DND-41 (cell line): ENCODE data around the gene NAXD.
A peak's percentile ranks its signal among the peaks of the same experiment; 100 is the strongest.

Source experiments
- ATAC-seq: fragments of 200-7000 bp; cut with Tn5 transposase; 3 replicates; pipeline ENCODE4 v1.9.1; 2021; ENCODE audit warnings: low read depth; ENCODE audit not compliant: insufficient read depth
- DNase-seq: peaks from one replicate; pipeline ENCODE4 v3.0.0-alpha.2; 2020
- H2AFZ ChIP-seq: 2 replicates; pipeline ENCODE4 v1.6.0; 2012; ENCODE audit warnings: low read depth, low read length
- H3K27ac ChIP-seq: 2 replicates; pipeline ENCODE4 v1.5.1; 2012; ENCODE audit warnings: low read length, inconsistent platforms
- H3K27me3 ChIP-seq: fragments of 200-600 bp; sonication (generic); 2 replicates; pipeline ENCODE4 v1.6.0; 2012; ENCODE audit warnings: low read length, mild to moderate bottlenecking, inconsistent platforms; ENCODE audit not compliant: insufficient read depth, poor library complexity
- H3K36me3 ChIP-seq: 2 replicates; pipeline ENCODE4 v1.5.1; 2012; ENCODE audit warnings: low read length, inconsistent platforms; ENCODE audit not compliant: insufficient read depth
- H3K4me1 ChIP-seq: 2 replicates; pipeline ENCODE4 v1.5.1; 2012; ENCODE audit warnings: mild to moderate bottlenecking, low read length; ENCODE audit not compliant: insufficient read depth
- H3K4me2 ChIP-seq: 2 replicates; pipeline ENCODE4 v1.6.0; 2012; ENCODE audit warnings: mild to moderate bottlenecking, moderate library complexity, low read length, inconsistent platforms; ENCODE audit not compliant: insufficient read depth
- H3K4me3 ChIP-seq, 2 experiments: fragments of 200-600 bp in 1 of 2; shearing (Covaris generic) in 1 of 2; 2 replicates each; pipeline ENCODE4 v1.5.1; 2012 to 2016; ENCODE audit warnings: inconsistent platforms in 2 of 2, low read length in 2 of 2, mild to moderate bottlenecking in 2 of 2, low read depth in 1 of 2, moderate library complexity in 1 of 2
- H3K79me2 ChIP-seq: 2 replicates; pipeline ENCODE4 v1.6.0; 2012; ENCODE audit warnings: low read length, inconsistent platforms; ENCODE audit not compliant: insufficient read depth
- H3K9ac ChIP-seq: 2 replicates; pipeline ENCODE4 v1.6.0; 2012; ENCODE audit warnings: low read depth, mild to moderate bottlenecking, inconsistent platforms, low read length, moderate library complexity
- H3K9me3 ChIP-seq: 2 replicates; pipeline ENCODE4 v1.5.1; 2012; ENCODE audit warnings: low read length, moderate library complexity, mild to moderate bottlenecking, inconsistent platforms; ENCODE audit not compliant: insufficient read depth, severe bottlenecking
- H4K20me1 ChIP-seq: 2 replicates; pipeline ENCODE4 v1.6.0; 2012; ENCODE audit warnings: low read length; ENCODE audit not compliant: insufficient read depth
- EZH2 ChIP-seq: IDR thresholded peaks from 3 replicates; pipeline ENCODE4 v1.6.1; 2012; ENCODE audit warnings: borderline replicate concordance, low read depth, mild to moderate bottlenecking, moderate library complexity, low read length, inconsistent platforms; ENCODE audit not compliant: severe bottlenecking
- TF ChIP-seq, protein P1 (sequence below): IDR thresholded peaks from 2 replicates; pipeline ENCODE4 v1.5.1; 2012; ENCODE audit warnings: borderline replicate concordance, low read length, moderate library complexity, mild to moderate bottlenecking; ENCODE audit not compliant: poor library complexity, severe bottlenecking; ENCODE audit errors: extremely low read depth

NAXD gene

DNA sequence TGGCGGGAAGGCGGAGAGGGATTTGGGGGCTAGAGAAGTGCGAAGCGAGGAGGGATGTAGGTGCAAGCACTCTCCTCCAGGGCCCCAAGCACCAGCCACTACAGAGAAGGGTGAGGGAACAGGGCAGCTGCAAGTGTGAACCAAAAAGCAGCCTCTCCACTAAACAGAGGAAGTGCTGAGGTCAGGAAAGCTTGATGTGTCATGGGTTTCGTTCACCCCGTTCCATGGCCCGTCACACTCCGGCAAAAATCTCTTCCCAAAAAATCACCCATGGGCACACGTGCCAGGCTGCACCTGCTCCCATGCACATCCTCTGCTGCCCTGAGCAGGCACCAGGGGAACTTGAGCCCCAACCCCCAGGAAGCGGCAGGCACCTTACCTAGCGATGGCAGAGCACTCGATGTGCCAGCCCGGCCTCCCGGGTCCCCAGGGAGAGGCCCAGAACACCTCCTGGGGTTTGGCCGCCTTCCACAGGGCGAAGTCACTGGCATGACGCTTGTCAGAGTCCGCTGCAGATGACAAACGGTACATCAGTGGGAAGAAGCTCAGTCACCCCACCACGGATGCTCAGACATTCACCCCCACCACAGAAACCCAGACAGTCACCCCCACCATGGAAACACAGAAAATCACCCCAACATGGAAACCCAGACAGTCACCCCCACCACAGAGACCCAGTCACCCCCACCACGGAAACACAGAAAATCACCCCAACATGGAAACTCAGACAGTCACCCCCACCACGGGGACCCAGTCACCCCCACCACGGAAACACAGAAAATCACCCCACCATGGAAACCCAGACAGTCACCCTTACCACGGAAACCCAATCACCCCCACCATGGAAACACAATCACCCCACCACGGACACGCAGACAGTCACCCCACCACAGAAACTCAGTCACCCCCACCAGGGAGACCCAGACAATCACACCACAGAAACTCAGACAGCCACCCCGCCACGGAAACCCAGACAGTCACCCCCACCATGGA, 61.5 kb downstream of the NAXD start:
- TF ChIP-seq, protein P1, sequence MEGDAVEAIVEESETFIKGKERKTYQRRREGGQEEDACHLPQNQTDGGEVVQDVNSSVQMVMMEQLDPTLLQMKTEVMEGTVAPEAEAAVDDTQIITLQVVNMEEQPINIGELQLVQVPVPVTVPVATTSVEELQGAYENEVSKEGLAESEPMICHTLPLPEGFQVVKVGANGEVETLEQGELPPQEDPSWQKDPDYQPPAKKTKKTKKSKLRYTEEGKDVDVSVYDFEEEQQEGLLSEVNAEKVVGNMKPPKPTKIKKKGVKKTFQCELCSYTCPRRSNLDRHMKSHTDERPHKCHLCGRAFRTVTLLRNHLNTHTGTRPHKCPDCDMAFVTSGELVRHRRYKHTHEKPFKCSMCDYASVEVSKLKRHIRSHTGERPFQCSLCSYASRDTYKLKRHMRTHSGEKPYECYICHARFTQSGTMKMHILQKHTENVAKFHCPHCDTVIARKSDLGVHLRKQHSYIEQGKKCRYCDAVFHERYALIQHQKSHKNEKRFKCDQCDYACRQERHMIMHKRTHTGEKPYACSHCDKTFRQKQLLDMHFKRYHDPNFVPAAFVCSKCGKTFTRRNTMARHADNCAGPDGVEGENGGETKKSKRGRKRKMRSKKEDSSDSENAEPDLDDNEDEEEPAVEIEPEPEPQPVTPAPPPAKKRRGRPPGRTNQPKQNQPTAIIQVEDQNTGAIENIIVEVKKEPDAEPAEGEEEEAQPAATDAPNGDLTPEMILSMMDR: no peak
- TF ChIP-seq EZH2: no peak
- Histone ChIP-seq H3K27ac (no peak overlapping the region), H3K9me3 (no peaks in the 10 kb centered on the region), H4K20me1 (peaks cover 2% of the 10 kb centered on the region; the same call in 1 of the 2 replicates), H3K27me3 (no peaks in the 10 kb centered on the region), H3K9ac (no peak overlapping the region), H3K4me3 (no peak overlapping the region), H3K4me2 (no peak overlapping the region), H3K4me1 (no peaks in the 10 kb centered on the region), H3K36me3 (peaks cover 55% of the 10 kb centered on the region), H2AFZ (no peak overlapping the region), H3K79me2 (no peaks in the 10 kb centered on the region; the same call in 1 of the 2 replicates)
- DNase-seq (no peak), ATAC-seq (no peak; the same call in 2 of the 3 replicates)

DNA sequence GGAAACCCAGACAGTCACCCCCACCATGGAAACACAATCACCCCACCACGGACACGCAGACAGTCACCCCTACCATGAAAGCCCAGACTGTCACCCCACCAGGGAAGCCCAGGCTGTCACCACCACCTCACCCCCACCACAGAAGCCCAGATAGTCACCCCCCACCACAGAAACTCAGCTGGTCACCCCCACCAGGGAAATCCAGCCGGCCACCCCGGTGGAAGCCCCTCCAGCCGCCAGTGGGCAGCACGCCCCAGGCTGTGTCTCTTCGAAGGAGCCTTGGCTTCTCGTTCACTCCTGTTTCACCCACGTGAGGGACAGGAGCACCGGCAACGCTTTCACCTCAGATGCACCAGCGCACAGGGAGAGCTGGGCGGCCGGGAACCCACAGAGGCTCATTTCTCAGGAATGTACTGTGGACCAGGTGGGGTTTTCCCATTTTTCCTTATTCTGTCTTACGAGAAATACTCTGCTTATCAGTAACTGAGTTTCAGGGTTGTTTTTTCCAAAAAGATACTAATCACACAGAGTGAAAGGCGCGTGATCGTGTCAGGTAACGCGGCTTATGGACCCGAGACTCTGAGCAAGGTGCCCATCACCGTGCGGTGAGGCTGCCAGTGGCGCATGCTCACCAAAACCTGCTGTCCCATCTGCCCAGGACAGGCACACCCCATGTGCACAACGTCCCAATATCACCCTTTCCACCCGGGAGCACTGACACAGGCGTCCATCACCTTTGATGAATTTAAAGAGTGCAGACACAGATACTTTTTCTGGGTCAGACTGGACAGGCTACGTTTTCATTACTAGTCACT, 62.6 kb downstream of the NAXD start:
- Histone ChIP-seq H4K20me1 (peaks cover 2% of the 10 kb centered on the region; the same call in 1 of the 2 replicates), H3K4me1 (no peaks in the 10 kb centered on the region), H3K27ac (no peak overlapping the region), H3K4me3 (no peak overlapping the region), H3K27me3 (no peaks in the 10 kb centered on the region), H3K36me3 (peaks cover 66% of the 10 kb centered on the region), H3K9ac (no peak overlapping the region), H3K79me2 (no peaks in the 10 kb centered on the region; the same call in 1 of the 2 replicates), H2AFZ (no peak overlapping the region), H3K9me3 (no peaks in the 10 kb centered on the region), H3K4me2 (no peak overlapping the region)
- no peak for DNase-seq
- ATAC-seq: no peak
- TF ChIP-seq, protein P1: no peak
- no peak for TF ChIP-seq EZH2

GRCh38 chr13:110680852-110681251, 65.5 kb downstream of the NAXD start:
- peaks cover 88% of the 10 kb centered on the region for H3K36me3 ChIP-seq
- DNase-seq (peak; percentile 21), ATAC-seq (peak; percentile 67)

More at GRCh38 chr13:110680852-110681251, 65.5 kb downstream of the NAXD start:
- Histone ChIP-seq H3K9ac (no peak overlapping the region), H3K4me1 (no peaks in the 10 kb centered on the region), H2AFZ (no peak overlapping the region), H3K4me2 (no peak overlapping the region), H3K79me2 (no peaks in the 10 kb centered on the region; the same call in 1 of the 2 replicates), H4K20me1 (peaks cover 2% of the 10 kb centered on the region; the same call in 1 of the 2 replicates), H3K9me3 (no peaks in the 10 kb centered on the region), H3K4me3 (no peak overlapping the region), H3K27me3 (no peaks in the 10 kb centered on the region), H3K27ac (no peak overlapping the region)
- no peak for TF ChIP-seq EZH2
- TF ChIP-seq, protein P1: peak; percentile 48
